Muscle layer of colon (tissue), 2 donors: Measurements from ENCODE around the gene CTNNA2.

Source experiments
- H3K27ac ChIP-seq: one replicate; pipeline ENCODE4 v1.7.0; 2013; ENCODE audit warnings: low read depth, mild to moderate bottlenecking, low read length, moderate library complexity
- H3K27me3 ChIP-seq, 2 donors: one replicate each; pipeline ENCODE4 v1.7.0; 2013; ENCODE audit warnings: low read length in 2 of 2, mild to moderate bottlenecking in 2 of 2; ENCODE audit not compliant: insufficient read depth in 2 of 2, control insufficient read depth in 1 of 2
- H3K36me3 ChIP-seq: one replicate; pipeline ENCODE4 v1.7.0; 2013; ENCODE audit warnings: mild to moderate bottlenecking, low read length; ENCODE audit not compliant: insufficient read depth
- H3K4me1 ChIP-seq: one replicate; pipeline ENCODE4 v1.7.0; 2013; ENCODE audit warnings: mild to moderate bottlenecking, low read length; ENCODE audit not compliant: insufficient read depth
- H3K4me3 ChIP-seq, 2 donors: one replicate each; pipeline ENCODE4 v1.7.0; 2013; ENCODE audit warnings: low read length in 2 of 2, low read depth in 1 of 2, mild to moderate bottlenecking in 1 of 2, moderate library complexity in 1 of 2
- H3K9ac ChIP-seq: one replicate; pipeline ENCODE4 v1.7.0; 2013; ENCODE audit warnings: low read length
- H3K9me3 ChIP-seq: one replicate; pipeline ENCODE4 v1.7.0; 2013; ENCODE audit warnings: mild to moderate bottlenecking, low read length
- donor health status: abdominal sarcoma.
- donor health status: Adenocarcinoma of cecum.

CTNNA2 gene

DNA sequence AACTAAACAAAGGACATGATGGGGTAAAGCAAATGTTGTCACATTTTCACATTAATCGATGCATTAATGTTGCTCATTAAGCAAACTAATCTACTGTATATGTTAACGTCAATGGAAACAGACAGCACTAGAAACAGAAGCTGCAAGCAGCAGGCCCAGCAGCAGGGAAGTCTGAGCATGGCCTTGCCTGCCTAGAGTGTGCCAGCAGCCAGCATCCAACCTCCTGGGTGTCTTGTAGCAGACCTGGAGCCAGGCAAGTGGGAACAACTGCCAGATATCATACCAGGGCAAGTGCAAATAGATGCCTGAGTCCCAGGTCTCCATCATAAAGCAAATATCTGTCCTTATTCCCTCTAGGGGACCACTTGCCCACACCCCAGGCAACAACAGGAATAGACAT is 472.7 kb downstream of the CTNNA2 start:
- Histone ChIP-seq H3K9me3 (no peaks in the 10 kb centered on the region), H3K36me3 (no peaks in the 10 kb centered on the region), H3K27me3 (no peaks in the 10 kb centered on the region), H3K4me1 (no peaks in the 10 kb centered on the region), H3K4me3 (no peak overlapping the region), H3K27ac (no peak overlapping the region), H3K9ac (no peak overlapping the region)

DNA sequence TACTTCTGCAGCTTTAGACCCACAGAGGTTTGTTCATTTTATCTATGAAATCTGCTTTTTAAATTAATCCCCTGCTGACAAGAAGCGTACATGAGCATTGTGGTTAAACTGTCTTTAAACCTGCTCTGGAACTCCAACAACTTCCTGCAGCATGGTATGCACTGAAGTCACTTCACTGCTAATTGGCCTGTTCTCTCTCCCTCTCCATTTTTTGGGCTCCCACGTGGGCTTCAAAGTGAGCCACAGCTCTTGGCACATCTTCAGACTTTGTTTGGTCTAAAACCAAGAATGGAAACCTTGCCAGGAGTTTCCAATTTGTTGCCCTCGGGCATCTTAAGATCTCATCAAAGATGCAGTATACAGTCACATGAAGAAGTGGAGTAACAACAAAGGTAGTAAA is 480.3 kb downstream of the CTNNA2 start:
- Histone ChIP-seq H3K36me3 (no peaks in the 10 kb centered on the region), H3K4me3 (no peak overlapping the region), H3K27me3 (no peaks in the 10 kb centered on the region), H3K4me1 (no peaks in the 10 kb centered on the region), H3K9me3 (no peaks in the 10 kb centered on the region), H3K27ac (no peak overlapping the region), H3K9ac (no peak overlapping the region)

DNA sequence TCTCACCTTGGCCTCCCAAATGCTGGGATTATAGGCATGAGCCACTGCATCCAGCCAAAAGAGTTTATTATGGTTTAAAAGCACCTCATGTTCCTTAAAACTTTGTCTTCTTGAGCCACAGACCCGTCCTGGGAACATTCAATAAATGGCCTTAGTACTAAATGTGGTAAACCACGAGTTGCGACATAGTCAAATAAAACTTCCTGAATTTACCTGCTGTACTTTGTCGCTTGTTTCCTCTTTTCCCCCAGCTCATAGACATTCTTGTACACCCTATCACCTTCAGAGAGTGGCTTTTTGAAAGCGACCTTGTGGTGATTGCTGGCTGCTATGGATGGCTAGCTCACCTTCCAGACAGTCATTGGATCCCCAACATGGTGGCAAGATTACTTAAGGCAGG is 481.3 kb downstream of the CTNNA2 start:
- H3K27ac ChIP-seq, result no peak overlapping the region
- H3K36me3 ChIP-seq, result no peaks in the 10 kb centered on the region
- H3K9me3 ChIP-seq, result no peaks in the 10 kb centered on the region
- no peaks in the 10 kb centered on the region for H3K27me3 ChIP-seq
- H3K4me1 ChIP-seq, result no peaks in the 10 kb centered on the region
- no peak overlapping the region for H3K4me3 ChIP-seq
- no peak overlapping the region for H3K9ac ChIP-seq

DNA sequence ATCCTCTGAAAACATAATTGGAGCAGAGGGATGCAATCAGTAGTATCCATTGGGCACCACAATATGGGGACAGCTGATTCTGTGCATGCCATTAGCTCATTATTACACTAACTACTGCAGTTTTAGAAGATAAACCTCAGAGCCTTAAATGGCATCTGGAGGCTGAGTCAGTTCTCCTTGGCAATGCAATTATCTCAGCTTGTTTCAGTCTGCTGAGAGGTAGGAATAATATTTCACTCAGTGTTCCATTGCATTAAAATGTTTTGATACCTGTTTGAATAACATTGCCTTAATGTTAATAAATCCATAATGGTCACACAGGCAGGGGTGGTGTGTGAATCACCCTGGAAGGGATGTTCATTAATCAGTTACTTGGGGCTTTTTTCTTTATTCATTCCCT is 482.1 kb downstream of the CTNNA2 start:
- no peaks in the 10 kb centered on the region for H3K36me3 ChIP-seq

DNA sequence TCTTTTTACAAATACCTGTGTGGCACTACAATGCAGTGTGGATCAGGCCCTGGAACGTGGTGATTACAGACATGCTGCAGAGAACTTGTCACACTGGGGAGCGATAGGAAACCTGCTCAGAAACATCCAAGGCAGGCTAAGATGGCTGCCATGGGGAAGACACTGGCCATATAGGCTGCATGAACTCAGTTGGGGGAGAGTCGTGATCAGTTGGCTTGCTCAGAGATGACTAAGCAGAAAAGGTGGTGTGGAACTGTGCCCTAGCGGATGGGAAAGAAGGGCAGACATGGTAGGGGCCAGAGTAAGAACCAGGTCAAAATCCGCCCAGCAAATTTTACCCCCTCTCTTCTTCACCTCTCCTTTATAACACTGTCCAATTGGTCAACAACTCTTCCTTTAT is 483.9 kb downstream of the CTNNA2 start:
- H3K4me3 ChIP-seq, result no peak overlapping the region
- no peak overlapping the region for H3K27ac ChIP-seq
- H3K9me3 ChIP-seq, result no peaks in the 10 kb centered on the region
- no peaks in the 10 kb centered on the region for H3K4me1 ChIP-seq
- no peak overlapping the region for H3K9ac ChIP-seq
- no peaks in the 10 kb centered on the region for H3K36me3 ChIP-seq
- H3K27me3 ChIP-seq, result no peaks in the 10 kb centered on the region

More for the DNA sequence above, 482.1 kb downstream of the CTNNA2 start:
- H3K27ac ChIP-seq, result no peak overlapping the region
- H3K27me3 ChIP-seq, result no peaks in the 10 kb centered on the region
- H3K9ac ChIP-seq, result no peak overlapping the region
- H3K9me3 ChIP-seq, result no peaks in the 10 kb centered on the region
- H3K4me1 ChIP-seq, result no peaks in the 10 kb centered on the region
- no peak overlapping the region for H3K4me3 ChIP-seq

DNA sequence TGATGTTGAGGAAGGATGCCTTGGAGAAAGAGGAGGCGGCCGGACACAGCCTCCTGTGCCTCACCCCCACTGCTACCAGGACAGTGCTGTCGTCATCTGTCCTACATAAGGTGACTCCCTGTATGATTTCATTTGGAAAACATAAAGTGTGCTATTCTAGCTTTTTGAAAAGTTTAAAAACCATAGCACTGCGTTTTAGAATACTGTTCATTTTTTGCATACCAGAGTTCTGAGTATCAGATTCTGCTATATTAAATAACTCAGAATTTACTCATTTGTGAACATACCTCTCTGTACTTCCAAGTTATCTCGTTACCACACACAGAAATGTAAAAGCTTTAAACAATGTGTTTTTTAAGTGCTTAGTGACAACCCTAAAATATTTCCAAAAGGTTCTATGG is 488.9 kb downstream of the CTNNA2 start:
- no peak overlapping the region for H3K27ac ChIP-seq
- no peak overlapping the region for H3K4me3 ChIP-seq
- no peaks in the 10 kb centered on the region for H3K27me3 ChIP-seq
- H3K9me3 ChIP-seq, result no peaks in the 10 kb centered on the region
- H3K36me3 ChIP-seq, result no peaks in the 10 kb centered on the region
- no peaks in the 10 kb centered on the region for H3K4me1 ChIP-seq
- no peak overlapping the region for H3K9ac ChIP-seq

DNA sequence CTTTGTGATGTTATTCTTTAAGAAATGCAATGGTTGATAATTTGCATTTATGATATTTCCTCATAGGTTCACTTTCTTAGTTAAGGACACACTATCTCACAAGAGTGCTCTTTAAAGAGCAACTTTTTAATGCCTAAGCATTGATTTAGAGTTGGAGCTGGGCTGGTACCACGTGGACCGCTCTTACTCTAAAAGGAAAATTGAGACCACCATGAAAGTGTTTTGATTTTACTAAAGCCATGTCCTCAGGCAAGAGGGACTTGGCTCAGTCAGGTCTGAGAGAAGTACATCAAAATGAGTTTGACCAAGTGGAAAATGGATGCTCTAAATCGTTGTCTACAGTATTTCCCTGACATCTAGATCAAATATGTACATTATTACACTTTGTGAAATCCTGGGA is 489.3 kb downstream of the CTNNA2 start:
- Histone ChIP-seq H3K9me3 (no peaks in the 10 kb centered on the region), H3K27ac (no peak overlapping the region), H3K9ac (no peak overlapping the region), H3K4me1 (no peaks in the 10 kb centered on the region), H3K27me3 (no peaks in the 10 kb centered on the region), H3K36me3 (no peaks in the 10 kb centered on the region), H3K4me3 (no peak overlapping the region)

DNA sequence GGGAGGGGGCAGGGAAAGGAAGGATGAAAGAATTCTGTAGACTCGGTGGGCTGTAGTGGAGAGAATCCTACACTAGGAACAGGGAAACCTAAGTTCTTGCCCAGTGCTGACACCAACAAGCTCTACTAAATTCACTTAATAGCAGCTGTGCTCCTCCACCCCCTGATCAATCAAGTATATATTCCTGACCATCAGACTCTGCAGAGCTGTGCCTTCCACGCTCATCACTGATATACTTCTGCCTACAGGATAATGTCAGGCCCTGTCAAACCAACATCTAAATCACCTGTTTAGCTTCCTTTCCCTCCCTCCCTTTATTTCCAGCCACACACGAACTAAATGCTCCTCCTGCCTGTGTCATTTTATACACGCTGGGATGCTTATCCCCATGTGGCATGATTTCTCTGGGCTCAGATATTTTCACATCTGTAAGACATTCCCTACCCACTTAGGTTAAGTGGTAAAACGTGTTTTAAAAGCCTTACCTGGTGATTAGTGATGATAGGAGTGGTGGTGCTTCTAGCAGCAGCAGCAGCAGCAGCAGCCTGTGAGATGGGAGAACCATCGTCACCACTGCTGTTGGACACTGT is 489.8 kb downstream of the CTNNA2 start:
- Histone ChIP-seq H3K4me3 (no peak overlapping the region), H3K9me3 (no peaks in the 10 kb centered on the region), H3K27ac (no peak overlapping the region), H3K4me1 (no peaks in the 10 kb centered on the region), H3K27me3 (no peaks in the 10 kb centered on the region), H3K36me3 (no peaks in the 10 kb centered on the region), H3K9ac (no peak overlapping the region)

DNA sequence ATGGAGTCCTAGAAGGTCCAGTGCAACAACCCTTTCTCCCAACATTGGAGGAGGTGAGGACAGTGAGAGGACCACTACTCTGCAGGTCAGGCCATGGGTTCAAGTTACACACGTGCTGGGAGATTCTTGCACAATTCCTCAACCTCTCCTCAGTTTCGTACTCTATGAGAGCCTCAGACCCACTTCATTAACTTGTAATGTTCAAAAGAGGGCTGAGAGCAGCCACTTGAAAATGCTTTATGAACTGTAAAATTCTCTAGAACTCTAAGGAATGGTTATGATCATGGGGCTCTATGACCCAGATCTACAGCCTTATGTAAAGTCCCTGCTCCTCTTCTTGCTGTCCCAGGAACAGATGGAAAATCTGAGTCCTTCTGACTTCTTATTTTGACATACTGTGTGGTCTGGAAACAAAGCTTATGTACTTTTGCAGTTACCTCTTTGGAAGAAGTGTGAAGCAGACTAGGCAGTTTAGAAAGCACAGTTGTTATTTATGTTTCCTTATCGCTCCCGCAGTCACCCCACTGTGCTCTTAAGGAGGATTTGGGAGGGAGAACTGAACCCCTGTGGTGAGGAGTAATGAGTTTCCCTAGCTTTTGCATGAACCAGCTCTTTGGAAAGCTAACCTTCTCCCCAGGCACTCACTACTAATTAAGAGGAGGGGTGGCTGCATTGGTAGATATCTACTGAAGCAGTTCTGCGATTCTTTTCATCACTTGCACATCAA is 495.1 kb downstream of the CTNNA2 start:
- Histone ChIP-seq H3K9me3 (no peaks in the 10 kb centered on the region), H3K36me3 (no peaks in the 10 kb centered on the region), H3K27me3 (no peaks in the 10 kb centered on the region)

DNA sequence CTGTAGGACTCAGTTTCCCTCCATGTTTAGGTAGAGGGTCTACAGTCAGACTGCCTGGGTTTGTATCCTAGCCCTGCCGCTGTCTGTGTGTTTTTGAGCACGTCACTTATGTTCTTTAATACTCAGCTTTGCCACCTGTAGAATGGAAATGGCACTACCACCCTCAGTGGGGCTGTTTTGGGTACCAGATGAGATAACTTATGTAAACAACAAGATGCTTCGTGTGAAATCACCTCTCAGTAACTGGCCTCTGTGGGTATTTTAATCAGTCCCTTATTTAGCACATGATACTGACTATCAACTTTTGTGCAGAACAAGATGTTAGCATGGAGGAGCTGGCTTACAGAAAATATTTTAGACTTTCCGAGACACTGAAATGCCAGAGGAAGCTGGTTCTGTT is 495.7 kb downstream of the CTNNA2 start:
- Histone ChIP-seq H3K9me3 (no peaks in the 10 kb centered on the region), H3K36me3 (no peaks in the 10 kb centered on the region), H3K4me1 (no peaks in the 10 kb centered on the region), H3K9ac (no peak overlapping the region), H3K27ac (no peak overlapping the region), H3K27me3 (no peaks in the 10 kb centered on the region), H3K4me3 (no peak overlapping the region)

More for the DNA sequence above, 495.1 kb downstream of the CTNNA2 start:
- no peak overlapping the region for H3K9ac ChIP-seq
- H3K4me1 ChIP-seq, result no peaks in the 10 kb centered on the region
- no peak overlapping the region for H3K27ac ChIP-seq
- H3K4me3 ChIP-seq, result no peak overlapping the region

DNA sequence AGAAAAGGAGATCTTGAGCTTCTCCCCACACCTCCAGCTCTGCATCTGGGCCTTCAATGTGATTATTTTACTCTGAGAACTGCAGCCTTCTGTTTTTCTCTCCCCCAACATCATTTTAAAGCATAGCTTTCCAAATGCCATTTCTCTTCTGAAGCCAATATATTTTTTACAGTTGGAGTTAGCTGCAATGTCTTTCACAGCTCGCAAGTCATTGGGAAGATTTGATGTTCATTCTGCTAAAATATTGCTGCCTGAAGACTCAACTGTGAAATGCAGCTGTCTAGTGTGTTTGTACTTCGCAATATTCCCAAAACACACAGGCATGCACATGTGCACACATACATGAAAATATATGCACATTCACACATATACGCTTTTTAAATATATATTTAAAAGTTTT is 496.4 kb downstream of the CTNNA2 start:
- Histone ChIP-seq H3K27me3 (no peaks in the 10 kb centered on the region), H3K36me3 (no peaks in the 10 kb centered on the region), H3K9me3 (no peaks in the 10 kb centered on the region), H3K9ac (no peak overlapping the region), H3K4me1 (no peaks in the 10 kb centered on the region), H3K27ac (no peak overlapping the region), H3K4me3 (no peak overlapping the region)

DNA sequence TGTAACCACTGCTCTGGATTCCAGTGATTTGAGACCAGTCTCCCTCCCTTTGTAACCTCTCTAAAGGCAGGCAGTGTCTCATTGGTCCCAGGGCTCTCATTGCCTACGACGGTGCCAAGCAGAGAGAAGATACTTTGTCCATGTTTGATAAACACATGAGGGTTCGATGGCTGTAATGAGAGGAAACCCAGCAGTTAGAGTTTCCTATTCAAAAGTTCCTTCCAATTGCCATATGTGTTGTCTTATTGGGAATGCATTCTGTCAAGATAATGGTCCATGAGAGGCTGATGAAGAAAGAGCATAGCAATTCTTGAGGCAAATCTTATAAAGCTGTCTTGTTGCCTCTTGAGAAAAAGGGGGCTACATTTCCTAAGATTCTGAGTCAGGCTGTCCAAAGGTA is 499.2 kb downstream of the CTNNA2 start:
- Histone ChIP-seq H3K36me3 (no peaks in the 10 kb centered on the region), H3K4me3 (no peak overlapping the region), H3K27ac (no peak overlapping the region), H3K9me3 (no peaks in the 10 kb centered on the region), H3K27me3 (no peaks in the 10 kb centered on the region), H3K4me1 (no peaks in the 10 kb centered on the region), H3K9ac (no peak overlapping the region)
